IMR-90 (cell line): ENCODE results near the gene INTU. TPM values are rescaled to one million over a fixed set of nuclear protein-coding genes. Genes with fewer than 3 reads are reported as not detected.

Source experiments
- ATAC-seq: fragments of 200-7000 bp; cut with Tn5 transposase; 2 replicates; pipeline ENCODE4 v1.9.1; 2020; ENCODE audit warnings: low read depth, mild to moderate bottlenecking, moderate library complexity
- BruUV-seq: library from RNA; stranded (reverse); fragments of 400-500 nt; replicated peaks from 2 replicates; lab custom pipeline; 2021; lab: Mats Ljungman, UMichigan
- CTCF ChIA-PET: fragments of 300-600 bp; formaldehyde crosslinking; extraction: SDS; loops from one replicate; lab custom pipeline; 2021; ENCODE audit warnings: antibody characterized with exemption; lab: Yijun Ruan, JAX
- POLR2A ChIA-PET: fragments of 300-600 bp; sonication (Branson Sonifier 250); formaldehyde crosslinking; loops from one replicate; lab custom pipeline; 2022; ENCODE audit warnings: antibody characterized with exemption; ENCODE audit not compliant: unreplicated experiment; lab: Charles Lee
- DNase-seq: peaks from one replicate; pipeline ENCODE4 v3.0.0; 2013
- H2AFZ ChIP-seq: replicated peaks from 2 replicates; pipeline ENCODE3; 2013; ENCODE audit warnings: low read length, mild to moderate bottlenecking; ENCODE audit not compliant: poor library complexity
- H2AK5ac ChIP-seq: 2 replicates; pipeline ENCODE4 v1.6.1; 2013; ENCODE audit warnings: low read depth, low read length, inconsistent platforms
- H2AK9ac ChIP-seq: replicated peaks from 2 replicates; pipeline ENCODE3; 2013; ENCODE audit warnings: mild to moderate bottlenecking, low read depth, low read length, moderate library complexity; ENCODE audit not compliant: poor library complexity
- H2BK120ac ChIP-seq: 2 replicates; pipeline ENCODE4 v1.6.1; 2013; ENCODE audit warnings: low read depth, low read length, inconsistent platforms
- H2BK15ac ChIP-seq: 3 replicates; pipeline ENCODE4 v1.6.1; 2013; ENCODE audit warnings: low read depth, low read length, inconsistent platforms
- H2BK20ac ChIP-seq: 2 replicates; pipeline ENCODE4 v1.6.1; 2013; ENCODE audit warnings: low read depth, mild to moderate bottlenecking, inconsistent platforms, low read length, moderate library complexity
- H2BK5ac ChIP-seq: 2 replicates; pipeline ENCODE4 v1.6.1; 2013; ENCODE audit warnings: mild to moderate bottlenecking, low read depth, low read length, inconsistent platforms; ENCODE audit not compliant: poor library complexity, severe bottlenecking
- H3K14ac ChIP-seq: replicated peaks from 2 replicates; pipeline ENCODE4 v1.6.1; 2013; ENCODE audit warnings: low read depth, low read length, inconsistent platforms
- H3K18ac ChIP-seq: 2 replicates; pipeline ENCODE4 v1.6.1; 2013; ENCODE audit warnings: low read depth, low read length, control low read depth
- H3K23ac ChIP-seq: 2 replicates; pipeline ENCODE4 v1.6.1; 2013; ENCODE audit warnings: low read depth, low read length, inconsistent platforms
- H3K27ac ChIP-seq: 2 replicates; pipeline ENCODE4 v1.5.1; 2013; ENCODE audit warnings: mild to moderate bottlenecking, control low read depth, low read length; ENCODE audit not compliant: insufficient read depth
- H3K27me3 ChIP-seq: 2 replicates; pipeline ENCODE4 v1.6.1; 2013; ENCODE audit warnings: low read length; ENCODE audit not compliant: control insufficient read depth, insufficient read depth
- H3K36me3 ChIP-seq: 2 replicates; pipeline ENCODE4 v1.6.1; 2013; ENCODE audit warnings: low read length, mixed read lengths; ENCODE audit not compliant: control insufficient read depth, insufficient read depth
- H3K4ac ChIP-seq: 2 replicates; pipeline ENCODE4 v1.6.1; 2013; ENCODE audit warnings: low read depth, low read length, inconsistent platforms
- H3K4me1 ChIP-seq: 2 replicates; pipeline ENCODE4 v1.6.1; 2013; ENCODE audit warnings: low read length, mixed read lengths; ENCODE audit not compliant: control insufficient read depth, insufficient read depth
- H3K4me2 ChIP-seq: 2 replicates; pipeline ENCODE4 v1.6.1; 2013; ENCODE audit warnings: low read depth, mild to moderate bottlenecking, control low read depth, low read length, moderate library complexity
- H3K4me3 ChIP-seq: 2 replicates; pipeline ENCODE4 v1.5.1; 2013; ENCODE audit warnings: low read depth, mild to moderate bottlenecking, control low read depth, low read length, moderate library complexity; ENCODE audit not compliant: insufficient read depth
- H3K56ac ChIP-seq: 2 replicates; pipeline ENCODE4 v1.6.1; 2013; ENCODE audit warnings: low read length, inconsistent platforms; ENCODE audit not compliant: insufficient read depth; ENCODE audit errors: extremely low read depth
- H3K79me1 ChIP-seq, 2 experiments: 2 replicates each; pipeline ENCODE4 v1.6.1; 2013; ENCODE audit warnings: low read length in 2 of 2, inconsistent platforms in 1 of 2, low read depth in 1 of 2
- H3K9ac ChIP-seq: 2 replicates; pipeline ENCODE4 v1.6.1; 2013; ENCODE audit warnings: low read depth, low read length, control low read depth
- H3K9me1 ChIP-seq: 2 replicates; pipeline ENCODE4 v1.6.1; 2013; ENCODE audit warnings: low read length, inconsistent platforms; ENCODE audit not compliant: insufficient read depth
- H3K9me3 ChIP-seq: 2 replicates; pipeline ENCODE4 v1.6.1; 2013; ENCODE audit warnings: low read length; ENCODE audit not compliant: control insufficient read depth, insufficient read depth
- H4K20me1 ChIP-seq: 2 replicates; pipeline ENCODE4 v1.6.1; 2013; ENCODE audit warnings: low read length, inconsistent platforms; ENCODE audit not compliant: insufficient read depth
- H4K5ac ChIP-seq: 2 replicates; pipeline ENCODE4 v1.6.1; 2013; ENCODE audit warnings: mild to moderate bottlenecking, low read depth, low read length, control low read depth
- H4K8ac ChIP-seq, 2 experiments: 2 replicates each; pipeline ENCODE4 v1.6.1; 2013; ENCODE audit warnings: low read depth in 2 of 2, low read length in 2 of 2, control low read depth in 1 of 2, inconsistent platforms in 1 of 2
- H4K91ac ChIP-seq: 2 replicates; pipeline ENCODE4 v1.6.1; 2013; ENCODE audit warnings: low read depth, low read length, inconsistent platforms; ENCODE audit not compliant: insufficient read depth
- BHLHE40 ChIP-seq: fragments of 150-350 bp; IDR thresholded peaks from 2 replicates; pipeline ENCODE4 v1.6.1; 2016; ENCODE audit warnings: mild to moderate bottlenecking, low read depth, low read length
- CEBPB ChIP-seq: IDR thresholded peaks from 2 replicates; pipeline ENCODE4 v1.6.1; 2012; ENCODE audit warnings: low read depth, low read length, improper control_type of control experiment
- MAZ ChIP-seq: IDR thresholded peaks from 2 replicates; pipeline ENCODE4 v1.6.1; 2012; ENCODE audit warnings: low read depth, mild to moderate bottlenecking, low read length, improper control_type of control experiment, moderate library complexity, borderline replicate concordance
- MXI1 ChIP-seq: IDR thresholded peaks from 2 replicates; pipeline ENCODE4 v1.6.1; 2012; ENCODE audit warnings: low read depth, mild to moderate bottlenecking, low read length, moderate library complexity, borderline replicate concordance
- RAD21 ChIP-seq: IDR thresholded peaks from 2 replicates; pipeline ENCODE4 v1.6.1; 2012; ENCODE audit warnings: low read length, improper control_type of control experiment
- RCOR1 ChIP-seq: IDR thresholded peaks from 2 replicates; pipeline ENCODE4 v1.6.1; 2012; ENCODE audit warnings: mild to moderate bottlenecking, low read length, improper control_type of control experiment; ENCODE audit not compliant: insufficient replicate concordance
- RFX5 ChIP-seq: IDR thresholded peaks from 2 replicates; pipeline ENCODE4 v1.8.0; 2012; ENCODE audit warnings: low read depth, mild to moderate bottlenecking, low read length, moderate library complexity
- SMC3 ChIP-seq: fragments of 150-350 bp; IDR thresholded peaks from 2 replicates; pipeline ENCODE4 v1.6.1; 2016; ENCODE audit warnings: low read depth, mild to moderate bottlenecking, antibody characterized with exemption, low read length, moderate library complexity
- WGBS, 2 experiments: methylation state at CpG; one replicate each; pipeline versions ENCODE4 v1.1.5 to v1.1.7; 2013; ENCODE audit warnings: missing lambda C conversion rate in 2 of 2; ENCODE audit not compliant: insufficient read length in 1 of 2; ENCODE audit errors: extremely low coverage in 2 of 2; 5-methylcytosine and 5-hydroxymethylcytosine counted together
- dilution Hi-C: fragments of 300-500 bp; cut with HindIII; formaldehyde crosslinking; loops from one replicate; pipeline ENCODE4 v1.14.3; 2018; ENCODE audit warnings: low sequenced_read_pairs; ENCODE audit not compliant: unreplicated experiment
- in situ Hi-C: fragments of 300-500 bp; cut with MboI; formaldehyde crosslinking; loops from 3 replicates; pipeline ENCODE4 v1.14.3; 2019; ENCODE audit warnings: low sequenced_read_pairs, inconsistent platforms, mixed read lengths
- intact Hi-C: fragments of 100-400 bp; cut with micrococcal nuclease; formaldehyde crosslinking; loops from 2 replicates; pipeline ENCODE4 v1.10.0; 2022
- polyA plus RNA-seq, 3 experiments: library from polyadenylated mRNA; depleted of rRNA; stranded (reverse); fragments of >200 nt; gene quantifications; 2 replicates each; pipeline ENCODE4 v1.2.3, GENCODE V29; 2012; ENCODE audit warnings: low replicate concordance in 1 of 3
- total RNA-seq: library from RNA; depleted of rRNA; stranded (reverse); fragments of >200 nt; gene quantifications from 2 replicates; pipeline ENCODE4 v1.2.3, GENCODE V29; 2012

INTU gene
- total and polyA plus RNA-seq, 2 of the 4 experiments (the other 2 are of a cell fraction) = 6.5 to 10.8 TPM

- H3K4me3 ChIP-seq = no peak overlapping the region
- H4K20me1 ChIP-seq = no peaks in the 10 kb centered on the region
- H3K27ac ChIP-seq = no peak overlapping the region
- no peaks in the 10 kb centered on the region for H3K4me1 ChIP-seq
- H3K9me3 ChIP-seq = no peaks in the 10 kb centered on the region
- H2AFZ ChIP-seq = no peak overlapping the region
- H3K4ac ChIP-seq = no peak overlapping the region
- no peak overlapping the region for H2AK5ac ChIP-seq
- H3K56ac ChIP-seq = no peak overlapping the region
- H3K36me3 ChIP-seq = 0 out of 2 replicates have a peak, but pooled peaks cover 2% of the 10 kb centered on the region
- H3K79me1 ChIP-seq = peaks cover 0 to 2% of the 10 kb centered on the region in 2 experiments; a peak in 2 of 4 replicates
- H3K14ac ChIP-seq = no peak overlapping the region
- H2AK9ac ChIP-seq = no peak overlapping the region
- H2BK15ac ChIP-seq = no peak overlapping the region
- H3K4me2 ChIP-seq = no peak overlapping the region
- intact Hi-C loops = no loop called here
- BruUV-seq = no TSS peak
- ChIA-PET POLR2A (no interaction called here), CTCF (interaction anchor here (0.7 kb wide), 1 partner anchor 64 kb away, joined by 3 read pairs; no protein-coding TSS in a partner anchor)
- H2BK120ac ChIP-seq = no peak overlapping the region
- peak; percentile 62 for ATAC-seq
- no peak overlapping the region for H2BK5ac ChIP-seq
- H4K8ac ChIP-seq = no peak overlapping the region
- H4K91ac ChIP-seq = no peak overlapping the region
- no peaks in the 10 kb centered on the region for H3K9me1 ChIP-seq
- peak; percentile 14 for DNase-seq
- no peaks in the 10 kb centered on the region for H3K27me3 ChIP-seq
- WGBS, 2 experiments = no CpG with 5 or more reads among the region's 2 CpGs
- no peak overlapping the region for H3K9ac ChIP-seq
- dilution Hi-C loops = no loop called here
- no peak overlapping the region for H3K23ac ChIP-seq
- H4K5ac ChIP-seq = no peak overlapping the region
- in situ Hi-C loops = no loop called here
- TF ChIP-seq RAD21 (no peak), BHLHE40 (no peak), SMC3 (no peak), MAZ (no peak), RCOR1 (no peak), CEBPB (no peak), MXI1 (no peak), RFX5 (no peak)
- no peak overlapping the region for H2BK20ac ChIP-seq
- H3K18ac ChIP-seq = no peak overlapping the region
Measured at GRCh38 chr4:127668770-127669169, 36.0 kb downstream of the INTU start.
